ENCODE results near the gene CUL2.

DNA sequence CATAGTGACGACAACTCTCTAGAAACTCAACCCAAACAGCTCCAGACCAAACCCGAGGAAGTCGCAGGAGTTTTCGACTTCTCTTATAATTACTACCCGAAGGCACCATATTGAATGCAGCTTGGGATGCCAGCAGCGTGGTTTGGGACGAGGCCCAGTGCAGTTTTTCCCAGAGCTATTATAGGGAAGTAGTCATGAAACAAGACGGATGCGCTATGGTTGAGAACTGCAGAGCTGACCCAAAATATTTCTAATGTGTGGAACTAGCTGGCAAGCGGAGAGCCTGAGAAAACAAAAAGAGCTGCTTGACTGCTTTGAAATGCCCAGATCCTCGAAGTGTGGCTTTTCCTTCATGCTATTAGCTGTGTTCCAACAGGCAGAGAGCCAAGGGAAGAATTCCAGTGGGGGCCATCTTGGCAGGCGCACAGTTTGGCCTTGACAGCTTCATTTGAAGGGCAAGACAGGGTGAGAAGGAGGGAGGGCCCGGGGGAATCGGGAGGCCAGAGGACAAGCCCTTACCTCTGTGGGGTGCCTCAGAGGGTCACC, 122.7 kb downstream of the CUL2 start:
- TF ChIP-seq EZH2 (IDR thresholded peaks at IDR 0.05) (no peak), POLR2AphosphoS5 (IDR thresholded peaks at IDR 0.05; ENCODE audit: borderline replicate concordance, low read depth, low read length) (no peak), FOXP2 (optimal IDR thresholded peaks at IDR 0.05; ENCODE audit: control extremely low read depth, extremely low read length, insufficient read depth) (no peak)

Data from SK-N-MC (cell line).